Kidney glomerular epithelial cell (primary cell): ENCODE measurements around the gene TPST1.
"Not testable (repeated sequence)": the region's sequence is repeated elsewhere in the genome, so short reads cannot be mapped to it uniquely, and the experiment has no call there.

Experiments
- DNase-seq: peaks from one replicate; lab custom pipeline; 2025; lab: John Stamatoyannopoulos, UW

The TPST1 gene

DNA sequence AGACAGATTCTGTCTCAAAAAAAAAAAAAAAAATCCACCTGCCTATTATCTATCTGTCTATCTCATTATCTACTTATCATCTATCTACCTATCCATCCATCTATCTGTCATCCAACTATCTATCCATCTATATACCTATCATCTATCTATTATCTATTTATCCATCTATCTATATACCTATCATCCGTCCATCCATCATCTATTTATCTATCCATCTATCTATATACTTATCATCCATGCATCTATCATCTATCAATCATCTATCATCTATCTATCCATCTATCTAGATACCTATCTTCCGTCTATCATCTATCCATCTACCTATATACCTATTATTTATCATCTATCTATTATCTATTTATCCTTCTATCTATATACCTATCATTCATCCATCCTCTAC is 16.5 kb upstream of the TPST1 start:
- no peak for DNase-seq

DNA sequence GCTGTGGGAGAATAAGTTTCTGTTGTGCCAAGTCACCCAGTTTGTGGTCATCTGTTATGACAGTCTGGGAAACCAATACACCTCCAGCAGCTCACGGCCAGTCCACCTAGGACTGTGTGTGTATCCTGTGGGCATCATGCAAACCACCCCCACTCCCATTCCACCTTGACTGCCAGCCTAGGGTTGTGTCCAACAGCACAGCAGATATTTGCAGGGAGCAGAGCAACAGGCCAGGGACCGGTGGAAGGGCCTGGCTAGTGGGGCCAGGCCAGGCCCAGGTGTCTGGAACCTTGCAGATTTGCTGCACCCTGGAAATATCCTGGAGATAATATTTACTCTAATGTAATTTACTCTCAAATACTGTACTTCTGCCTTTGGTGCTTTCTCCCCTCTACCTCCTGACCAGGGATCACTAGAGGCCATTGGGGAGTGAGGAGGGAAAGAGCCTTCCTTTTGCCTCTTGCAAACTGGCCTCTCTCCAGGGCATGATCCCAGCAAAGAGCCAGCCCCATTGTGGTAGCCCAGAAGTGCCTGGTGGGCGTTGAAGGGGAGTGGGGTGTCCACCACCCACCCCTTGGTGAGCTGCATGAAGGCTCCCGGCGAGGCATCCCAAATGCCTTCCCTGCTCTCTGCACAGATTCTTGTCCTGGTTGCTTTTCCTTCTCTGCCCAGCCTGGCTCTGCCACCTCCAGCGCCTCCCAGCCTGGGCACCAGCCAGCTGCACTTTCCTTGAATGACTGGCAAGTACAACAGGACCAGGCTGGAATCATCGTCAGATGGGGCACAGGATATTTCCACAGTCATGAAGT is 15.2 kb upstream of the TPST1 start:
- DNase-seq: no peak

DNA sequence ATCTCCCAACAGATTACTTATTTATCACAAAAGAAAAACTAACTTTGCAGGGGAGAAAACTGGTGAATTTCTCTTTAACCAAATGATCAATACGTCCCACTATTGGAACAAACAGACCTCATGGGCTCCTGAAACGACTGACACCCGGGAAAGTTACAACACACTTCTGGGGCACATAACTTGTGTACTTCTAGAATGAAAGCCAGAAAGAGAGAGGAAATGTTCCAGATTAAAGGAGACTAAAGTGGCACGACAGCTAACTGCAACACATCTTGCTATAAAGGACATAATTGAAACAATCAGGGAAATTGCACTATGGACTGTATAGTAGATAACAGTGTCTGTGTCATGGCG is 14.7 kb upstream of the TPST1 start:
- DNase-seq: no peak

DNA sequence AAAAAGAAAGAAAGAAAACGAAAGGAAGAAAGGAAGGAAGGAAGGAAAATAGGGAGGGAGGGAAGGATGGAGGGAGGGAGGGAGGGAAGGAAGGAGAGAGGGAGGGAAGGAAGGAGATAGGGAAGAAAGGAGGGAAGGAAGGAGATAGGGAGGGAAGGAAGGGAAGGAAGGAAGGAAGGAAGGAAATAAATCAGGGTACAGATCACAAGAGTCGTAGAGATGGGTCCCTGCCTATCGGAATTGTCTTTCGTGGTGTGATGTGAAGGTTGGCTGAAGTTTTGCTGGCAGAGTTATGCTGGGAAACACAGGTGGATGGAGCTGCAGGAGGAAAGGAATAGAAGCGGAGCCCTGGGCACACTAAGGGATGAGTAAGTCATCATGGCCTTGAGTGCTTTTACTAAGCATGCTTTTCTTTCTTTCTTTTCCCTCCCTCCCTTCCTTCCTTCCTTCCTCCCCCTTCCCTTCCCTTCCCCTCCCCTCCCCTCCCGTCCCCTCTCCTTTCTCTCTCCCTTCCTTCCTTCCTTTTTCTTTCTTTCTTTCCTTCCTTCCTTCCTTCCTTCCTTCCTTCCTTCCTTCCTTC is 11.9 kb upstream of the TPST1 start:
- DNase-seq: no peak

DNA sequence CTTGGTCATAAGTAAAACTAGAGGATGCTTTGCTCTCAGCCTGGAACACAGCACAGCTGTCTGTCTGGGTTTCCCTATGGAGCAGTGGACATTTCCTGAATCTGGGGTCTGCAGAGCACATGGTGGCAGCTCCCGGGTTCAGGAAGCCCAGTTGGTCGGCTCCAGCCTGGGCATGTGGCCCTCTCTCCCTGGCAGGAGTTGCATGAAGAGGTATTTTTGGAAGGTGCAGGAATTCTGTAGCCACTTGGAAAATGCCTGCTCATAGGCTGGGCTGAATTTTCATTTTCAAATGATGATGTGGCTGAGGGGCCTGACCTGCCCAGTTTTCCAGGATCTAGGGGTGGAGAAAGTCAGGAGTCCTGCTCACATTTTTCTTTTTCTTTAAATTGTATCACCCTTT is 6.7 kb upstream of the TPST1 start:
- no peak for DNase-seq

DNA sequence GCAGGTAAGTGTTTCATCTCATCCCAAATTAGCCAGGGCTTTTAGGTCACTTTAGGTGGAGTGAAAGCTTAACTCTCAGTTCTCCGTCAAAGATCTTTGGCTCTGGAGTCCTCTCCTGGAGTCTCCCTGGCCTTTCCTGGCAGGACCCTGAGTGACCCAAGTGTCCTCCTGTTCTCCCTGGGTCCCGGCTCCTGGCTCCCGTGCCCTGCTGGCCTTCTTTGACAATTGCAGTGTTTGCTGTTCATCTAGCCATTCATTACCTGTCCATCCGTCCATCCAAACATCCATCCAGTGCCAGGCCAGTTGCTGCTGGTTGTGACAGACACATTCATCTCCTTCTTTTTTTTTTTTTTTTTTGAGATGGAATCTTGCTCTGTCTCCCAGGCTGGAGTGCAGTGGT is 6.2 kb upstream of the TPST1 start:
- no peak for DNase-seq

DNA sequence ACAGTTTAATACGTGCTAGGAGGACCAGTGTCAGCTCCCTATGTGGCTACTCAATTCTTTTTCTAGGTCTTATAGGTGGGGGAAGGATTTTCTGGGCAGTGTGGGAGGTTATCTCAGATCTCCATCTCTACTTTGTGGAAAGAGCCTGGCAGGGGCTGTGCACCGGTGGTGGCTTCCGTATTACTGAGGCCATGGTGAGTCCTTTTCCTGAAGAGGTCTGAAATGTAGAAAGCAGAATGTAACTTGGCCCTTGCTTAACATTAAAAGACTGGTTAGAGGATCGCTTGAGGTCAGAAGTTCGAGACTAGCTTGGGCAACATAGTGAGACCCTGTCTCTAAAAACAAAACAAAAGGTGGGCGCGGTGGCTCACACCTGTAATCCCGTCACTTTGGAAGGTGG is 2.7 kb upstream of the TPST1 start:
- DNase-seq: no peak

DNA sequence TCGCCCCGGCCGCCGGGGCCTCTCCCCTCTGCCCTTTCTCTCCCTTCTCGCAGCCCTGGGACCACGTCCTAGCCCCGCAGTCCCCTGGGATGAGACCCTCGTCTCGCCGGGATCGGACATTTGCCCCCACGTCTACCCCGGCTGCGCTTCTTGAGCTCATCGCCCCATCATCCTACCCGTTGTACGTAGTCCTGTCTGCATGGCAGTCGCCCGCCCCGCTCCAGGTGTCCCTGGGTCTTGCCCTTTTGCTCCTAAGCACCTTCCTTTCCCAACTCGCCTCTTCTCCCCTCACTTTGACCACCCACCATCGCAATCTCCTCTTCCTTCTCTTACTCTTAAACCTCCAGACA is 582 bp downstream of the TPST1 start:
- no peak for DNase-seq

DNA sequence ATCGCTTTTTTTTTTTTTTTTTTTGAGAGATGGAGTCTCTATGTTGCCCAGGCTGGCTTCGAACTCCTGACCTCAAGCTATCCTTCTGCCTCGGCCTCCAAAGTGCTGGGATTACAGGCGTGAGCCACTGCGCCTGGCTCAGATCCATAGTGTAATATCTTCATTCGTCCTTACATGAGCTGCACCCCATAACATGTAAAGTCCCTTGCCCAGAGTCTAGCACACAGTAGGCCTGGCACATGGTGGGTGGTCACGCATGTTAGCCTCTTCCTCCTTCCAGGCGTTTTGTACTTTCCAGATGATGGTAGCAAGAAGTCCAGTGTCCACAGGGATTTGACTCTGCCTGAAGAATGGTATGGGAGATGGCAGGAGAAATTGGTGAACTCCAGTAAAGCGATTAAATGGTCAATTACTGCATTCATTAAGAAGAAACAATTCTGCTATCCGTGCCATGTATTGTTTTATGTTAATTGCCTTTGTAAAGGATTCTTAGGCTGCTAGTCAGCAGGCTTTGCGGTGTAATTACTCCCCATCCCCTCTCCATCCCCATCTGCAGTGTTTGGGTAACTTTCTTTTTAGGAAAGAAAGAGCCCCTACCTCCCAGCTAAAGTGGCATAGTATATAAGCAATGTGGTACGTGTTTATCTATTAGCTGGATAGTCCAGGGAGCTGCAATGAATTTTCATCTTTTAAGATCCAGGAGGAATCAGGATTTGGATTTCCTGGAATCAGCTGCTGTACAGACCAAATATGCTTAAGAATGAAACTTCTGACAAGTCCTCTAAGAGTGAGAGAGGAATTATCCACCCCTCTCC is 1.2 kb downstream of the TPST1 start:
- DNase-seq: no peak

DNA sequence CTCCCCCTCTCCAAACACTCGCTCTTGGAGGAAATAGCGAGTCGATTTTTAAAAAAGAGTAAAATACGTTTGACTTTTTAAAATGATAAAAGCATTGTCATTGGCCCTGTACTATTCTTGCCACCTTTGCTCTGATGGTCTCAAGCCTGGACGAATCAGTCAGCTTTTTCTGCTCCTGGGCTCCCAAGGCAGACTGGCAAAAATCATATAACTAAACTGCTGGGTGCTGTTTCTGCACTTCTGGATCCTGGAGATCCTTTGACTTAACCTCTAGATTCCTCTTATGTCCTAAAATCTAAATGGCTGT is 1.8 kb downstream of the TPST1 start:
- no peak for DNase-seq

DNA sequence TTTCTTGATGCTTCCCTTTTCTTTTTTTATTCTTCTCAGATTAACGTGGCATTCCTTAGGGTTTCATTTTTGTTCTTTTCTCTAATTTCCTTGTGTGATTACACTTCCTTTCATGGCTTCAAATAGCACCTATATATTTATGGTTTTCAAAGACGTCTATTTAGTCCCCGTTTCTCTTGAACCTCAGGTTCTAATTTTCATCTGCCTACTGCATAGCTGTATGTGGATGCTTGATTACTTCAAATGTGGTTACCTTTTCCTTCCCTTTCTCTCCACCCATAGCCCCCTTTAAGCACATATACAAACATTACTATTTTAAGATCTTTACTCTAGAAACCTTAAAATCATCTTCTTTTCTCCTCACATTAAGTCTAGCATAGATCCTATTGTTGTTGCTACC is 2.4 kb downstream of the TPST1 start:
- no peak for DNase-seq

DNA sequence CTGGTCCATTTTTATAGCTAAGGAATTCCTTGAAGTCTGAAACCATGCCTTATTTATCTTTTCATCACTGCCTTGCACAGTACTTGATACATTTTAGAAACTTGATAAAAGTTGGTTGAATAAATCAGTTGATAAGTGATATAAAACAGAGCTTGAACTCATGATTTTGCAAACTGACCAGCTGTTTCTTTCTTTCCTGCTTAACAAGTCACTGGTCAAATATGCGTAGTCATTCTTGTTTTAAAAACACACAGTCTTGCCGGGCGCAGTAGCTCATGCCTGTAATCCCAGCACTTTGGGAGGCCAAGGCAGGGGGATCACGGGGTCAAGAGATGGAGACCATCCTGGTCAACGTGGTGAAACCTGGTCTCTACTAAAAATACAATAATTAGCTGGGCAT is 6.3 kb downstream of the TPST1 start:
- DNase-seq: no peak

DNA sequence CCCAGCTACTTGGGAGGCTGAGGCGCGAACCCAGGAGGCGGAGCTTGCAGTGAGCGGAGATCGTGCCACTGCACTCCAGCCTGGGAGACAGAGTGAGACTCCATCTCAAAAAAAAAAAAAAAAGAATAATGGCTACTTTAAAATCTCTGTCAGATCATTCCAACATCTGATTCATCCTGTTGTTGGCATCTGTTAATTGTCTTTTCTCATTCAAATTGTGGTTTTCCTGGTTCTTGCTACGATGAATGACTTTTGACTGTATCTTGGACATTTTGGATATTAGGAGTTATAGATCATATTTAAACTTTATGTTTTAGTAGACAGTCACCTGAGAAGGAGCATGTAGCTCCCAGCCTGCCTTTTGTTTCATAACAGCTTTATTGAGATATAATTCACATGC is 8.5 kb downstream of the TPST1 start:
- DNase-seq: no peak

DNA sequence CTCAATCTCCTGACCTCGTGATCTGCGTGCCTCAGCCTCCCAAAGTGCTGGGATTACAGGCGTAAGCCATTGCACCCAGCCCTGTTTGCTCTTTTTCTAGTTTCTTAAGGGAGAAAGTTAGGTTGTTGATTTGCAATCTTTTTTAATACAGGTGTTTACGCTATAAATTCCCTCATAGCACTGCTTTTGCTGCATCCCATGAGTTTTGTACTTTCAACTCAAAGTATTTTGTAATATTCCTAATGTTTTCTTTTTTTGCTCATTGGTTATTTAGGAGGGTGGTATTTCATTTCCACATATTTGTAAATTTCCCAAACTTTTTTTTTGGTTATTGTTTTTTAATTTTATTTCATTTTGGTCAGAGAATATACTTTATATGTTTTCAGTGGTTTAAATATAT is 11.6 kb downstream of the TPST1 start:
- no peak for DNase-seq

DNA sequence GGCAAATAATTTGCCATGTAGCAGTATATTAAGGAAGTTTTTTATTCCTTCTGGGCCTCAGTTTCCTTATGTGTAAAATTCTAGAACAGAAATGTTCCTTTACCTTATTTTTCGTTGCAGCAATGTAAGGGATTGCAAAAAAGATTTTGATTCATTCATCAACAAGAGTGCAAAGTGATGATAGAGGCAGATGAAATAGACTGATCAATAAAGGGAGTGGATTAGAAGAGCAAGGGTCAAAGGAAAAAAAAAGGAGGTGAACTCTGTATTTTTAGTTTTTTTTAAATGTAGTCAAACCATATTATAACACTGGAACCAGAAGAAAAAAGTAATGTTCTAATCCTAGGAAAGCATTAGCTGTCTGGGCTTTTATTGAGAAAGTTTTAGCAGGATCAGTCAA is 14.7 kb downstream of the TPST1 start:
- no peak for DNase-seq

DNA sequence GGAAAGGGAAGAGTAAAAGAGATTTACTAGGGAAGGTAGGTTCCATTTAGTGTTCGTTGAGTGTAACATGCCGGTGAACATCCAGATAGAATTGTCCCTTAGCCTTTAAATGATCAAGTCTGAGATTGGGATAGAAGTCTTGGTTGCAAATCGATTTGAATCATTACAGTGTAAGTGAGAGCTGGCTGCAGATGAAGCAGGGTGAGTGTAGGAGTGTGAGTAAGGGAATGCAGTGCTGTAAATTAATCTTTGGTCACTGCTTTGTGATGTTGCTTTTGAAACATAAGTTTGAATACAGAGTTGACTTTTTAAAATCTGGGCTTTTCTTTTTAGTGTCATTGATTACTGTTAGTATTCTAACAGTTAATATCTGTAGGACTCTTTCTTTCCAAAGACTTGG is 16.3 kb downstream of the TPST1 start:
- DNase-seq: no peak

DNA sequence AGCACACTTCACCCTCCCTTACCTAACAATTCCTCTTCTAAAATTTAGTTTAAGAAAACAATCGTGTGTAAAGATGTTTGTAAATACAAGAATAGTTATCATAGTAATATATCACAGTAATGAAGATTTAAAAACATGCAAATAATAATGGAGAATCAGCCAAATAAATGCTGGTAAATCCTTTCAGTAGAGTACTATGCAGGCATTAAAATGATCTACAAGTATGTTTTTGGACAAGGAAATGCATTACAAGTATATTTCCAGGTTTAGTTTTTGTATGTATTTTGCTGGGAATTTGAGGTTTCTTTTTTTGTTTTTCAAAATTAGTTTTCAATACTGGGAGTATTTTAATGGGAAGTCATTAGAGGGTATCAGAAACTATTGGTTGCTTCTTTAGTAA is 22.7 kb downstream of the TPST1 start:
- no peak for DNase-seq

DNA sequence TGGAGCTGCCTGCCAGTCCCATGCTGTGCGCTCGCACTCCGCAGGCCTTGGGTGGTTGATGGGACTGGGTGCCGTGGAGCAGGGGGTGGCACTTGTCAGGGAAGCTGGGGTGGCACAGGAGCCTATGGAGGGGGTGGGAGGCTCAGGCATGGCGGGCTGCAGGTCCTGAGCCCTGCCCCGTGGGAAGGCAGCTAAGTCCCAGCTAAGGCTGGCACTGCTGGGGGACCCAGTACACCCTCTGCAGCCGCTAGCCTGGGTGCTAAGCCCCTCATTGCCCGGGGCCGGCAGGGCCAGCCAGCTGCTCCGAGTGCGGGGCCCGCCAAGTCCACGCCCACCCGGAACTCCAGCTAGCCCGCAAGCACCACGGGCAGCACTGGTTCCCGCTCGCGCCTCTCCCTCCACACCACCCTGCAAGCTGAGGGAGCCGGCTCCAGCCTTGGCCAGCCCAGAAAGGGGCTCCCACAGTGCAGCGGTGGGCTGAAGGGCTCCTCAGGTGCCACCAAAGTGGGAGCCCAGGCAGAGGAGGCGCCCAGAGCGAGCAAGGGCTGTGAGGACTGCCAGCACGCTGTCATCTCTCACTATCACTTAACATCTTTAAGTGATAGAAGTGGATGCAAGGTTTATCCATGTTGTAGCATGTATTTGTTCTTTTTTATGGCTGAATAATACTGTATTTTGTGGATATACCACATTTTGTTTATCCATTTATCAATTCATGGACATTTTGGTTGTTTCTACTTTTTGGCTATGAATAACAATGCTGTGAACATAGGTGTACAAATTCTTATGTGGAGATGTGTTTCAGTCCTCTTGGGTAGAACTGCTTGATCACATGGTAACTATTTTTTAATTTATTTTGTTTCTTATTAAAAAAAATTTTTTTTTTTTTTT is 26.4 kb downstream of the TPST1 start:
- DNase-seq: not testable (repeated sequence)

DNA sequence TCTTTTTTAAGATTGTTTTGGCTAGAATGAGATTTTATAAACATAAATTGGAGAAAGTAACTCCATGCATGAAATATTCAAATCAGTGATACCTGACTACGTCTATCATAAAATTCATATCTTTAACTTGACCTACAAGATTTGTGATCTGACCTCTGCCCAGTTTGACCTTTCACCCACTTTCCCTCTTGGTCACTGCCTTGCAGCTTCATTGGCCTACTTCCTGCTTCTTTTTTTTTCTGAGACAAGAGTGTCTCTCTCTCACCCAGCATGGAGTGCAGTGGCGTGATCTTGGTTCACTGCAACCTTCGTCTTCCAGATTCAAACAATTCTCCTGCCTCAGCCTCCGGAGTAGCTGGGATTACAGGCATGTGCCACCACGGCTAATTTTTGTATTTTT is 28.5 kb downstream of the TPST1 start:
- DNase-seq: no peak

DNA sequence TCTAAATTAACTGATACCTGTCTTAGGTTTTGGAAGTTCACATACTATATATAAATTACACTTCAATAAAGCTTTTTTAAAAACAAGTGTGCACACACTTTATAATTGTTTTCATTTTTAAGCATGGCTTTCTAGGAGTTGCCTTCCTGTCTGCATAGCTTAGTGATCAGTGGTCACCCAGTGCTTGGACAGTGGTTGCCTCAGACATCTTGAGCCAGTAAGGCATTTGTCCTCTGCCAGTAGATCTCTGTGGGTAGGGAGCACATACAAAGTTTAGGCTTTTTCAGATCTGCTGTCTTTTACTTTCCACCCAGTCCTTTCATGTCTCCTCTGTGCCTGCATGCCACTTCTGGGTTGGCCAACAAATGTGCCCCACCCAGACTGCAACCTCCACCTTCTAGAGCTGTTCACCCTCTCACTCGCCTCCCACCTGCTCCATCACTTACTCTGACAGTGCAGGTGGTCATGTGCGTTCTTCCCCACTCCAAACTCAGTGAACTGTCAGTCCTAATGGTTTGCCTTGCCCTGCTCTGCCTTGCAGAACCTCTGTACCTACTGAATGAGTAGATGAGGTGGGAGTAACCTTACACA is 31.7 kb downstream of the TPST1 start:
- DNase-seq: no peak

DNA sequence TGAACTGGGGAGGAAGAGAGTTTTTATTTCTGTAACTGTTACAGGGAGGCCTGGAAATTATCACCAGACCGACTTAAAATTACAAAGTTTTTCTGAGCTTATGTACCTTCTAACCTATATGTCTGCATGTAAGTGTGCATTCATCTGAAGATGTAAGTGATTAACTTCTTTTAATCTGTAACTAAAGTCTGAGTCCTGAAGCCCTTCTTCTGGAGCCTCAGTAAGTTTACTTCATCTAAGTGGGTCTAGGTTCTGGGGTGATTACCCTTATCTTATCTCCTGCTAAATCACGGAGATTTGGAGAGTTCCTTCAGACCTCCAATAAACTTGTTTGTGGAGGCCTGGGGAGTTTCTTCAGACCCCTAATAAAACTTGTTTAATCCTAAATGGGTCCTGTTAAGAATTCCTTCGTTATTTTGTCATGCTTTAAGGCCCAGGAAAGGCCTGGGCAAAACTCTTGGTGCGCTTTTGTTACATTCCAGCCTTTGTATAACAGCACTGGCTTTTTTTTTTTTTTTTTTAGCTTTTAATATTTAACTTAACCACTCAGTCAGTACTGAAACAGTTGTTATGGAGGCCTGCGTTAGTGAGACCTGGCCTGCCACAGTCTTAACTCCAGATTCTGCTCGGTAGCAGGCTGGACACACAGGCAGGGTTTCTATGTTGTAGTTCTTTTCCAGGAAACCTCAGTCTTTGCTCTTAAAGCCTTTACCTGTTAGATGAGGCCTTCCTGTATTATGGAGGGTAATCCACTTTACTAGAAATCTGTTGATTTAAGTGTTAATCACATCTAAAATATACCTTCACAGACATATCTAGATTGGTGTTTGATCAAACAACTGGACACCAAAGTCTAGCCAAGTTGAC is 33.0 kb downstream of the TPST1 start:
- peak; percentile 61 for DNase-seq
